Activated T-helper 17 cell treated with anti-CD3 and anti-CD28 coated beads, Interleukin-2, amount 50 U/mL, for 72 hours (primary cell): Measurements from ENCODE around the gene PRTG. TPM values are rescaled to one million over a fixed set of nuclear protein-coding genes. Genes with fewer than 3 reads are reported as not detected.
"Not testable (repeated sequence)": the region's sequence is repeated elsewhere in the genome, so short reads cannot be mapped to it uniquely, and the experiment has no call there.

Experiments used
- ATAC-seq: fragments of 150-1000 bp; cut with Tn5 transposase; replicated peaks from 2 replicates; pipeline ENCODE4 v1.10.0; 2021; ENCODE audit warnings: mild to moderate bottlenecking, moderate library complexity
- H3K27ac Mint-ChIP-seq: one replicate; pipeline ENCODE4 v1.8.0; 2022; ENCODE audit warnings: mixed read lengths
- H3K27me3 Mint-ChIP-seq: one replicate; pipeline ENCODE4 v1.8.0; 2022; ENCODE audit warnings: mixed read lengths
- H3K36me3 Mint-ChIP-seq: one replicate; pipeline ENCODE4 v1.8.0; 2022; ENCODE audit warnings: low read depth, mild to moderate bottlenecking, mixed read lengths
- H3K4me1 Mint-ChIP-seq: one replicate; pipeline ENCODE4 v1.8.0; 2022; ENCODE audit warnings: mixed read lengths
- H3K4me3 Mint-ChIP-seq: one replicate; pipeline ENCODE4 v1.8.0; 2022; ENCODE audit warnings: mild to moderate bottlenecking, mixed read lengths
- H3K9me3 Mint-ChIP-seq: one replicate; pipeline ENCODE4 v1.8.0; 2022; ENCODE audit warnings: mixed read lengths
- total RNA-seq, 2 donors: library from RNA; stranded (reverse); gene quantifications; one replicate each; pipeline ENCODE4 v1.2.3, GENCODE V29; 2022

The PRTG gene
- total RNA-seq, 2 donors from 2014 or later = not detected

DNA sequence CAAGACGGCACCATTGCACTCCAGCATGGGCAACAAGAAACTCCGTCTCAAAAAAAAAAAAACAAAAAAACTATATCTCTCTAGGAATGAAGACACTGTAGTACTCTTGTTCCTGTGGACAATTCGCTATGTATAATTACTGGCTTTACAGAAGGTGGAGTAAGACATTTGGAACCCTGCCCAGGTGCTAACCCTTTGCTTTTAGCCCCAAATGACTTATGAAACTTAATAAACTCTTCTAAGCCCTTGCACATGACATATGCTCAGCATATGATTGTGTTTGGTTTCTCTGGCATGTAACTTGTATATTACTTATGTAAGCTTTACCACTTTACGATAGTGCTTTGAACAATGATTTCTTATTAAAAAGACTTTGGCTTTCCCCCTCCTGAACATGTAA lies 27.3 kb upstream of the PRTG start:
- no peaks in the 10 kb centered on the region for H3K9me3 Mint-ChIP-seq

DNA sequence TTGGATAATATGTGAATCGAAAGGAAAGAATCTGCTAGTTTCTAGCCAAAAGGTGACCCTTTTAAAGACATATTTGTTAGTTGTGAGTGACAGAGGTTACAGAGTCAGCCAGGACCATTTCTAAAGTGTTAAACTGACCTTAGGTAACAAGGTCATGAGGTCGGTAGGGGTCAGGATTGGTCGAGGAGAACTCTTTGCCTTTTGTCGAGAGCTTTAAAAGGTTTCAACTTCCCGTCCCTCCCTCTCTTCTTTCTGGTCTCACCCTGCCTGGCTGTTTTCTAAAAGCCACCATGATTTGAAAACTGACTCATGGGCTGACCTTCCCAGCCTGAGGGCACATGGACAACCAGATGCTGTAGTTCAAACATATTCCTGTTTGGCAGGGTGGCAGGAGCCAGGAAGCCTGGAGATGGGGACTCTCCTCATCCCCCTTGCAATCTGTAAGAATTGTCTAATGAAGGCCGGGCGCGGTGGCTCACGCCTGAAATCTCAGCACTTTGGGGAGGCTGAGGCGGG lies 25.8 kb upstream of the PRTG start:
- ATAC-seq = no peak

More for the DNA sequence above, 27.3 kb upstream of the PRTG start:
- H3K27me3 Mint-ChIP-seq = peaks cover 11% of the 10 kb centered on the region
- H3K4me3 Mint-ChIP-seq = no peak overlapping the region
- no peaks in the 10 kb centered on the region for H3K36me3 Mint-ChIP-seq
- H3K4me1 Mint-ChIP-seq = no peaks in the 10 kb centered on the region
- ATAC-seq = no peak
- H3K27ac Mint-ChIP-seq = no peak overlapping the region

DNA sequence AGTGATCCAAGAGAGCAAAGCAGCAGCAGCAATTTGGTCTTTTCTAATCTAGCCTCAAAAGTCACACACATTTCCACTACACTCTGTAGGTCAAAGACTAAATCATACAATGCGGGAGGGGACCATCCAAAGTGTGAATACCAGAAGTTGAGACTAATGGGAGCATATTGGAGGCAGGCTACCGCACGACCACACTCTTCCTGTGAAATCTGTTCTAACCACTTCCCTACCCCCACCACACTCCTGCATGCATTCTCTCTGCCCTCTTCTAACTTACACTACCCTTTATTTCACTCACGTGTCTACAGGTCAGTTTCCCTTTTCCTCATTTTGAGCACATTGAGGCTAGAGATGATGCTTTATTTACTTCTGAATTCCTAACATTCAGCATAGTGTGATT lies 23.7 kb upstream of the PRTG start:
- Mint-ChIP-seq H3K27me3 (peaks cover 11% of the 10 kb centered on the region), H3K9me3 (no peaks in the 10 kb centered on the region), H3K4me1 (no peaks in the 10 kb centered on the region), H3K27ac (no peak overlapping the region), H3K36me3 (no peaks in the 10 kb centered on the region), H3K4me3 (no peak overlapping the region)
- ATAC-seq = no peak

More for the DNA sequence above, 25.8 kb upstream of the PRTG start:
- Mint-ChIP-seq H3K9me3 (no peaks in the 10 kb centered on the region), H3K27me3 (peaks cover 11% of the 10 kb centered on the region), H3K4me1 (no peaks in the 10 kb centered on the region), H3K36me3 (no peaks in the 10 kb centered on the region), H3K4me3 (no peak overlapping the region), H3K27ac (no peak overlapping the region)

DNA sequence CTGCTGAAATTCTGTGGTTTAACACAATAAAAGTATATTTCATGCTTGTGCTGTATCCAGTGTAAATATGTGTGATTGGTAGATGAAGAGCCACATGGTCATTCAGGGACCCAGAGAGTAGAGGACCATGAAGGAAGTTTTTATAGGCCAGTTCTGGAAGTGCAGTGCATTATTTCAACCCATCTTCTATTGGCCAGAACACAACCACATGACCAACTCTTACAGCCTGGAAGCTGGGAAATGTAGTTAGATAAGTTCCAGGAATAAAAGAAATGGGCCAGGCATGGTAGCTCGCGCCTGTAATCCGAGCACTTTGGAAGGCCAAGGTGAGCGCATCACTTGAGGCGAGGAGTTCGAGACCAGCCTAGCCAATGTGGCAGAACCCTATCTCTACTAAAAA lies 21.4 kb upstream of the PRTG start:
- no peaks in the 10 kb centered on the region for H3K4me1 Mint-ChIP-seq

DNA sequence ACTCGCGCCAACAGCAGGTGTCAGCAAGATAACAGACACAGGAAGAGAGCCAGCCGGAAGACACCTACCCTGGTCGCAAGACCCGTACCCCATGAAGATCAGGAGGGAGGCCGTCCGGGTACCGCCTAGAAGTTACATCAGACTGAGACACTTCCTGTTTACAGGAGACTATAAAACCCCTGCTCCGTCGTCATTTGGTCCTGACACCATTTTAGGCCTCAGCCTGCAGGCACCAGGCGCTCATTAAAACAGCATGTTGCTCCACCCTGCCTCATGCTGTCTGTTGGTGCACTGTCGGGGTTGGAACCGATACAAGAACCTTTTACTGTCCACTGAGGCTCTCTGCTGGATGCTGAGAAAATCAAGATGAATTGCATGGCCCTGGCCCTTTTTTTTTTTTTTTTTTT lies 15.6 kb upstream of the PRTG start:
- no peak overlapping the region for H3K27ac Mint-ChIP-seq
- H3K4me3 Mint-ChIP-seq = no peak overlapping the region
- ATAC-seq = no peak
- H3K36me3 Mint-ChIP-seq = no peaks in the 10 kb centered on the region
- peaks cover 21% of the 10 kb centered on the region for H3K27me3 Mint-ChIP-seq
- H3K4me1 Mint-ChIP-seq = no peaks in the 10 kb centered on the region
- H3K9me3 Mint-ChIP-seq = no peaks in the 10 kb centered on the region

More for the DNA sequence above, 21.4 kb upstream of the PRTG start:
- peaks cover 5% of the 10 kb centered on the region for H3K27me3 Mint-ChIP-seq
- no peak overlapping the region for H3K4me3 Mint-ChIP-seq
- no peaks in the 10 kb centered on the region for H3K36me3 Mint-ChIP-seq
- no peaks in the 10 kb centered on the region for H3K9me3 Mint-ChIP-seq
- no peak for ATAC-seq
- no peak overlapping the region for H3K27ac Mint-ChIP-seq

DNA sequence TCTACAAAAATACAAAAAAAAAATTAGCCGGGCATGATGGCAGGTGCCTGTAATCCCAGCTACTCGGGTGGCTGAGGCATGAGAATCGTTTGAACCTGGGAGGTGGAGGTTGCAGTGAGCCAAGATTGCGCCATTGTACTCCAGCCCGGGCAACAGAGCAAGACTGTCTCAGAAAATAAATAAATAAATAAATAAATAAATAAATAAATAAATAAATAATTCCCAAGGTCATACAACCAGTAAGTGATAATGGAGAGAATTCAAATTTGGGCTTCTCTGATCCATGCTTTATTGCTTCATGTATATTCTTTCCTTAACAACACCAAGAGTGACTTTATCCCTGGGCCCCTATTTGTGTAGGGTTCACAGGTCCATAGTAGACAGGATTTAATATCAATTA lies 10.5 kb upstream of the PRTG start:
- not testable (repeated sequence) for H3K9me3 Mint-ChIP-seq, H3K27ac Mint-ChIP-seq, H3K4me1 Mint-ChIP-seq, ATAC-seq, H3K36me3 Mint-ChIP-seq, H3K4me3 Mint-ChIP-seq
- peaks cover 25% of the 10 kb centered on the region for H3K27me3 Mint-ChIP-seq

DNA sequence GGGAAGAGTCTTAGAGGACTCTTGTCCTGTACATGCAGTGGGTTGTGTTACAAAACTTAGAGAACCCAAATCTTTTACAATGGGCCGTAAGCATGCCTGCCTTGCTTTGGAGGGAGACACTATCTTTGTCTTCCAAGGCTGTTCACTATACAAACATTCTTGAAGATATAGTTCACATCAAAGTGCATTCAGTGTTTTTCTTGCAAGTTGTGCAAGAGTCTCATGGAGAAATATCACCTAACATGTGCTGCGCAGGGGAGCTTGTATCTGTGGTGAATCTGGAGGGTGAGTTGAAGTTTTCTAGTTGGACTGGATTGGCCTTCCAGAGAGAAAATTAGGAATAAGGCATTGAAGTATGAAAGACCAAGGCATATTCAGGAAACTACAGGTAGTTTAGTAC lies 7.8 kb upstream of the PRTG start:
- Mint-ChIP-seq H3K27ac (no peak overlapping the region), H3K36me3 (no peaks in the 10 kb centered on the region), H3K4me1 (no peaks in the 10 kb centered on the region), H3K4me3 (no peak overlapping the region), H3K27me3 (peaks cover 23% of the 10 kb centered on the region), H3K9me3 (no peaks in the 10 kb centered on the region)
- no peak for ATAC-seq

DNA sequence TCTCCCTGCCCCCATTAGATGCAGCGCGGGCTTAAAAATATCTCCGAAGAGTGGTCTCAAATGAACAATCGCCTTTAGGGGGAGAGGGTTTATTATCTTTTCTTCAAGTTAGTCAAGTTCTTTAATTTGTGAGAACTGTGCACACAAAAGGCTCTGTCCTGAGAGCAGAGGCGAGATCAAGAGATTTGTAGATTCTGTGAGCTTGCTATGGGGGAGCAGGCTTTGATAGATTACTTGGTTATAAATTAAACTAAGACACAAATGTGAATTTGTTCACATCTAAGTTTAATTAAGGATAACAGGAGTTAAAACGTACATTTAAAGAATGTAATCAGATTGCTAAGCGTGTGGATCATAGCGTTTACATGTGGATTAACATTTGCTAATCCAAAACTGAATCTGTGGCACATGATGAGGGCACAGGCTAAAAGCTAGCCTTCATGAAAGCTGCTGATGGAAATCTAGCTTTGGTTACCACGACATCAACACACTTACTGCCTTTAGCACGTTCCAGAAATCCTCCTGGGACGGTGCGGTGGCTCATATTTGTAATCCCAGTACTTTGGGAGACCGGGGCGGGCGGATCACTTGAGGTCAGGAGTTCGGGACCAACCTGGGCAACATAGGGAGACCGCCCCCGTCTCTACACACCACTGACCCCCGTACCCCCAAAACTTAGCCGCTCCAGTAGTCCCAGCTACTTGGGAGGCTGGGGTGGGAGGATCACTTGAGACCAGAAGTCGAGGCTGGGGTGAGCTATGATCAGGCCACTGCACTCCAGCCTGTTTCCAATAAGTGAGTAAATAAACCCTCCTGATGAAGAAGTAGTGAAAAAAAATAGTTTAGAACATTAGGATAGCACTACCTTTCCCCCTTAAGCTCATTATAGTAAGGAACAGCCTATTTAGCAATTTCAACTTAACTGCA lies 1.0 kb upstream of the PRTG start:
- H3K27me3 Mint-ChIP-seq = peaks cover 25% of the 10 kb centered on the region
- peak overlapping the region; percentile 60 for H3K4me3 Mint-ChIP-seq
- ATAC-seq = no peak
- H3K36me3 Mint-ChIP-seq = no peaks in the 10 kb centered on the region
- H3K4me1 Mint-ChIP-seq = no peaks in the 10 kb centered on the region
- H3K27ac Mint-ChIP-seq = no peak overlapping the region
- no peaks in the 10 kb centered on the region for H3K9me3 Mint-ChIP-seq

DNA sequence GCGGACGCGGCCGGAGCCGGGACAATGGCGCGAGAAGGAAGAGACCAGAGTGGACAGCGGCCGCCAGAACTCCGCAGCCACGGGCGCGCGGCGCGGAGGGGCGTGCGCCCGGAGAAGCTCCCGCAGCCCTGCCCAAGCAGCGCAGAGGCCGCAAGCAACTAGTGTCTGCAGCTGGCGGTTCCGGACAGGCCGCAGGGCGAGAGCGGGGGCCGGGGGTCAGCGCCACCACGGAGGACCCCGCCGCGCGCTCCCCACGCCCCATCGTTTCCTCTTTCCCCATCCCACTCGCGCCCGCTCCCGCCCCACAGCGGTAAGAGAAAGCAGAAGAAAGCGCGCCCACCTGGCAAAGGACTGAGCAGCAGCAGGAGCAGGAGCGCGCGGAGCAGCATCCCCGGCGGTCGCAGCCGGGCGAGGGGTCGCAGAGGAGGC lies 440 bp downstream of the PRTG start:
- Mint-ChIP-seq H3K27me3 (peaks cover 18% of the 10 kb centered on the region), H3K36me3 (no peaks in the 10 kb centered on the region), H3K4me1 (no peaks in the 10 kb centered on the region), H3K4me3 (no peak overlapping the region), H3K9me3 (no peaks in the 10 kb centered on the region), H3K27ac (no peak overlapping the region)
- ATAC-seq = peak; percentile 16

DNA sequence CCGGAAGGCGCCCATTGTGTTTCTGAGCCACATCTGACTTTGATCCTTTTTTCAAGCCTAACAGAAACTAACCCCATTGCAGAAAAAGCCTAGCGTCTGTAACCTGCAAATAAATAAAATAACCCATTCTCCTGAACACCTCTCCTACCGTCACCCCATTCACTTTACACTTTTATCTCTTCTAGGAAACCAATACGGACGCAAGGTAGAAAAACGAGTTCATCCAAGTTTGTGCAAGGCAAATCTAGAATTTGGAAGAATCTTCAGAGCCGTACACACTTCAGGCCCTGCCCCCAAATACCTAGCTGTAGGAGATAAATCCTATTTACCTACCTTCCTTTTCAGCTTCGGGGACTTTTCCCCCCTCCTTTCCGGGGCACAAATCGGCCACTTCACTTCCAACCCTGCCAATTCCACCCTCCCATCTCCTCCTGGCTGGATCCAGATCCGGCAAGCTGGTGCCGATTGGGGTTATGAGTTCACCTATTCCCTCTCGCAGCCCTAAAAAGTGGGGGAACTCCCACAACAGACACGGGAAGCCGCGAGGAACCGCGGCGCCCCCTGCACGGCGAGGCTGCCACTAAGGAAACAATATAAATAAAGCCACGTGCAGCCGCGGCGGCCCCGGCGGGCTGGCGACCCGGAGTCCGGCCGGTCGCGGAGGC lies 987 bp downstream of the PRTG start:
- ATAC-seq = peak; percentile 29
- Mint-ChIP-seq H3K27ac (no peak overlapping the region), H3K4me1 (no peaks in the 10 kb centered on the region), H3K27me3 (peaks cover 18% of the 10 kb centered on the region), H3K9me3 (no peaks in the 10 kb centered on the region), H3K36me3 (no peaks in the 10 kb centered on the region), H3K4me3 (no peak overlapping the region)

DNA sequence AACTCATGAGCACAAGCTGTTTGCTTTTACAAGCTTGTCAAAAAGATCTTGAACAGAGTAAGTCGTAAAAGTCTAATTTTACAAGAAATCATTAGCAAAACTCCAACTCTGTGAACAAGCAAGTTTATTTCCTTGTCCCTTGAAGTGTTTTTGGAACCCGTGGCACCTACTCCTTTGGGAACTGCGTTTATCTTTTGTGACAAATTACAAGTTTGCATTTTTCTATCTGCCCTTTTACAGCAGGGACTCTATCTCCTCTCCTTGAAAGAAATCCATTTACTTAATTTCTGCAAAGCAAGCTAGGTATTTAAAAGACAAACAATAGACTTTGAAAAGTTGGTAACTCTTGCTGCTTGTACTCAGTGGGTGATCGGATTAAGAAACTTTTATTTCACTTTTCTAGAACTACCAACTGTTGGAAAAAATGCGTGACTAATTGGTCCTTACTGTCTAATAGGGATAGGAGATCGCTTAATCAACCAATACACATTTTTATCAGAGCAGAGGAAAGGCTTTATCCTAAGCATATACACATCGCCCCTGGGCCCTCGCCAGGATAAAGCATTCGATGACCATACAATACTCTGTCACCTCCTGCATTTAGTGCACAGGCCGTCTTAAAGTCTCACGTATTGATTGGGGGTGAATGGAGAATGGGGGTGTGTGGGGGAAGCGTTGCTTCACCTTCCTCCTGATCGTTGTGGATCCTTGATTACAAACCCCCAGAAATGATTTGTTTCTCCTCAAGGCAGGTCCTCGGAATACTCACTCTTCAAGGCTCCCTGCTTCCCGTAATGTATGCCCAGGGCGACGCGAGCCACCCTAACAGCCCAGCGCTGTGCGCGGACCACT lies 1.7 kb downstream of the PRTG start:
- H3K4me1 Mint-ChIP-seq = no peaks in the 10 kb centered on the region
- ATAC-seq = no peak
- H3K36me3 Mint-ChIP-seq = no peaks in the 10 kb centered on the region
- H3K9me3 Mint-ChIP-seq = no peaks in the 10 kb centered on the region
- no peak overlapping the region for H3K27ac Mint-ChIP-seq
- no peak overlapping the region for H3K4me3 Mint-ChIP-seq
- H3K27me3 Mint-ChIP-seq = peaks cover 18% of the 10 kb centered on the region

DNA sequence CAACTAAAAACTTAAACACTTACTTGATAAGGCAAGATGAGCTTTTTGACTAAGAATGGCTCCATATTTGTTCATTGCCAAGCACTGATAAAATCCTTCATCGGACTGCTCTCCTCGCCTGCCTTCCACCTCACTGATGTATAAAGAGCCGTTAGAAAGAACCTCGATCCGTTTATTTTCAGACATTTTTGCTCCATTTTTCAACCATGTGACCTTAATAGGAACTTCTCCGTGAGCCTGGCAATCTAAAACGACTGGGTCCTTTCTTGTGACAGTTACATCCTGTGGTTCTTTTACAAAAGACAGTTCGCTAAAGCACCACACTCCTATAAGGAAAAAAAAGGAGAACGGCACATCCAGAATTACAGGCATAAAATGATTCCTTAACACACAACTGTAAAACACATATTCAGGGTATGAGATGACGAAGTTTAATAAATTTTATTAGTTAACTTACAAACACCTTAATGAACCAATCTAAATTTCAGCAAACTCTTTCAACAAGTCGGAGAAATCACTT lies 2.5 kb downstream of the PRTG start:
- H3K4me1 Mint-ChIP-seq = no peaks in the 10 kb centered on the region
- no peak for ATAC-seq
- H3K36me3 Mint-ChIP-seq = no peaks in the 10 kb centered on the region
- H3K4me3 Mint-ChIP-seq = no peak overlapping the region
- no peak overlapping the region for H3K27ac Mint-ChIP-seq
- no peaks in the 10 kb centered on the region for H3K9me3 Mint-ChIP-seq
- H3K27me3 Mint-ChIP-seq = peaks cover 22% of the 10 kb centered on the region

DNA sequence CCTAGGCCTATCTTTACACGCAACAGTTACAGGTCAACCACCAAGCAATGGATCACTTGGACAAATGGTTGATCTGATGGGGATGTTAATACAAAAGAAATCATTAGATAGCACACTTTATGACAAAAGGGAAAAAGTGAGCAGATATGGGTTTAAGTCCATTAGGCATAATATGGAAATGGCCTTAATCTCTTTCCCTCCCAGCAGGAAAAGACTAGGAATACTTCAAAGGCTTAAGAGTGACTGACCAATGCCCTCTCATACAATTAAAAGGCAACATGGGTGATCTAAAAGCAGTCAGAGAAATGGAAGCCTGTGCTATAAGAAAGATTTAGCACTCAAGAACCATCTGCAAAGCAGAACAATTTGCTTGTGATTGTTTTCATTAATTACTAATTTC lies 3.3 kb downstream of the PRTG start:
- Mint-ChIP-seq H3K36me3 (no peaks in the 10 kb centered on the region), H3K27me3 (peaks cover 18% of the 10 kb centered on the region)

DNA sequence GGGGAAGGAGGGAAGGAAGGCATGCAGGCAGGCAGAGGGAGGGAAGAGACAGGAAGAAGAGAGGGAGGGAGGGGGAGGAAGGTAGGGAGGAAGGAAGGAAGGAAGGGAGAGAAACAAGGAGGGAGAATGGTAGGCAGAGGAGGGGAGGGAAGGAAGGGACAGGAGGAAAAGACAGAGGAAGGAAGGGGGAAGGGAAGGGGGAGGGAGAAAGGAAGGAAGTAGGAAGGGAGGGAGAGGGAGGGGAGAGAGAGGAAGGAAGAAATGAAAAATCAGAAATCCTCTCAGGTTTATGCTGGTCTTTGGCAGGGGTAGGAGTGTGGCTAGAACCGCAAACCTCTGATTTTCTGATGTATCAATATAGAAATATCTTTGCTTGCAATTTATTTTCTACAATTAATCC lies 4.2 kb downstream of the PRTG start:
- no peak for ATAC-seq
- no peaks in the 10 kb centered on the region for H3K36me3 Mint-ChIP-seq
- no peaks in the 10 kb centered on the region for H3K4me1 Mint-ChIP-seq
- H3K4me3 Mint-ChIP-seq = no peak overlapping the region
- no peaks in the 10 kb centered on the region for H3K9me3 Mint-ChIP-seq
- H3K27me3 Mint-ChIP-seq = peaks cover 12% of the 10 kb centered on the region
- H3K27ac Mint-ChIP-seq = no peak overlapping the region

More for the DNA sequence above, 3.3 kb downstream of the PRTG start:
- no peaks in the 10 kb centered on the region for H3K9me3 Mint-ChIP-seq
- H3K4me1 Mint-ChIP-seq = no peaks in the 10 kb centered on the region
- H3K4me3 Mint-ChIP-seq = no peak overlapping the region
- H3K27ac Mint-ChIP-seq = no peak overlapping the region
- no peak for ATAC-seq
